HG02981 (cell line): ENCODE measurements around the gene HSPBAP1.
"Not testable (repeated sequence)": the region's sequence is repeated elsewhere in the genome, so short reads cannot be mapped to it uniquely, and the experiment has no call there.

ENCODE experiments used
- ATAC-seq: cut with Tn5 transposase; IDR thresholded peaks from one replicate; pipeline ENCODE4 v1.9.1; 2021; ENCODE audit warnings: mild to moderate bottlenecking, moderate library complexity; ENCODE audit not compliant: unreplicated experiment

HSPBAP1 gene

DNA sequence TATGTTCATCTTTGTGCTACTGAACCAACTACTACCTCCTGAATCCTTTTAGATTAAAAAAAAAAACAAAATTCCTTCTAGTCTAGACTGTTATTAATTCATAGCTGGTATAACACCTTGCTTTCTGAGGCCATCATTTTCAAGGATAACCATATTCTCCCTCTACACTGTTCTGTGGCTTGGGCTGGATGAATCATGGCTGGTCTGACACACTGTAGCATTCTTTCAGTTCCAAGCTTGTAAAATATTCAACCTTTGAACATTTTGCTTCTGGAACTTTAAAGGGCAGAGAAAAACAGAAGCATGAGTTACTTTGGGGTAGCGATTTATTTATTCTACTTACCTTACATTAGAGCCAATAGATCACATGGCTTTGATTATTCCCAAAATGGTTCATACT lies 7.6 kb downstream of the HSPBAP1 start:
- ATAC-seq: no peak

DNA sequence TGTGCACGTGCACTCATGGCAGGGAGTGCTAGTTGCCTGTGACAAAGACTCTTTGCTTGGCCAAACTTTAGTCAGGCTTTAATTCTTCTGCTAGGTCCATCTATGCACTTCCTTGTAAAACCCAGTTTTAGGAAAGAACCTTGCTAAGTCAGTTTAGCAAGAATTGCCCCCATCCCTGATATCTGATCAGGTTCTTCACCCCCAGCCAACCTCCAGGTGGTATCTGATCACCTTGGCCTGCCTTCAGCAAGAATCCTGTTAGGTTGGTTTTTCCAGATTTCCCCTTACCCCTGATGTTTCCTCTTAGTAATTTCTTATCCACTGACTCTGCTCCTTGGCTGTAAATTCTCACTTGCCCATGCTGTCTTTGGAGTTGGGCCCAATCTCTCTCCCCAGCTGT lies 8.4 kb downstream of the HSPBAP1 start:
- no peak for ATAC-seq

DNA sequence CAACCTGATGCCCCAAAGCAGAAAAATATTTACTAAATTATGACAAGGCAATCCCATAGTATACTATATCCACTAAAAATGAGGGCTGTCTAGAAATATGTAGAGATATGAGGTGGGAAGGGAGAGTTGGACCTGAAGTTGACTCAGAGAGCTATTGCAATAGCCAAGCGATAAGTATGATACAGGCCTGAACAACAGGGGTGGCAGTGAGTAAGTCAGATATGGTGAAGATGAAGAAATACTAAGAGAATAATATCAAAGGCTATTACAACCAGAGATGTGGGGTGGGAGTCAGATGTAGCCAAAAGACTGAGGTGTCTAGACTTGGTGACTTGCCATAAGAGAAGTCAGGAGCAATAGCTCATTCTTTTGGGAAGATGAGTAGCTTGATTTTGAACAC lies 9.2 kb downstream of the HSPBAP1 start:
- no peak for ATAC-seq

DNA sequence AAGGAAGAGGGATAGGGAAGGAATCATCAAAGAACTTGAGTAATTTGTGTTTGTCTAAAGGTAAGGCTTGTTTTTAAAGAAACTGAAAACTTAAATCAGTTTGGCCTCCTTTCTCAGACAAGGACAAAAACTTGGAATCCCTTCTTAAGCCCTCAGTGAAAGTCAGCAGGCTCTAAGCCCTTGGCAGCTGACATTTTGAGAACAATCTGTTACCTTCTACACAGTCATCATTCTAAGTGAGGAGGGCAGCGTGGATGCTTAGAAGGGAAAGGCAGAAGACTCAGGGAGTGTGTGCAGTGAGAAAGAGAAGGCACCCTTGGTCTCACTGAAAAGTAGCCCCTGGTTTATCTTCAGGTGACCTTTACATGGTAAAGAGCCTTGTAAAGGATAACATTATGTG lies 10.8 kb downstream of the HSPBAP1 start:
- ATAC-seq: no peak

DNA sequence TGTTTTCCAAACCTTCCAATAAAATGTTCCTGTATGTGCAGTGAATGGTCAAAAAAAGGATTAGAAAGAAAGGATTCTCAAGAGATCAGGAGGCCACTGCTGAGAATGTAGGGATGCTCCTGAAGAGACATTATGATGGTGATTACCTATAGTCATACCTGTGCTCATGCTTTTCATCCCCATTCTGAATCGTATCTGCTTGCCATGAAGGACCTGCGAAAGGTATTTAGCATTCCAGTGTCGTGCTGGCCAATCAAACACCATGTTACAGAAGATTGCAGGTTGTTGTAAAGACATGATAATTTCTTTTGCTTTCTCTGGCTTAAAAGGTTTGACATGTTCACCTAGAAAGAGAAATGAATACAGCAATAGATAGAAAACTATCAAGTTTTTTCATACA lies 16.1 kb downstream of the HSPBAP1 start:
- ATAC-seq: no peak

DNA sequence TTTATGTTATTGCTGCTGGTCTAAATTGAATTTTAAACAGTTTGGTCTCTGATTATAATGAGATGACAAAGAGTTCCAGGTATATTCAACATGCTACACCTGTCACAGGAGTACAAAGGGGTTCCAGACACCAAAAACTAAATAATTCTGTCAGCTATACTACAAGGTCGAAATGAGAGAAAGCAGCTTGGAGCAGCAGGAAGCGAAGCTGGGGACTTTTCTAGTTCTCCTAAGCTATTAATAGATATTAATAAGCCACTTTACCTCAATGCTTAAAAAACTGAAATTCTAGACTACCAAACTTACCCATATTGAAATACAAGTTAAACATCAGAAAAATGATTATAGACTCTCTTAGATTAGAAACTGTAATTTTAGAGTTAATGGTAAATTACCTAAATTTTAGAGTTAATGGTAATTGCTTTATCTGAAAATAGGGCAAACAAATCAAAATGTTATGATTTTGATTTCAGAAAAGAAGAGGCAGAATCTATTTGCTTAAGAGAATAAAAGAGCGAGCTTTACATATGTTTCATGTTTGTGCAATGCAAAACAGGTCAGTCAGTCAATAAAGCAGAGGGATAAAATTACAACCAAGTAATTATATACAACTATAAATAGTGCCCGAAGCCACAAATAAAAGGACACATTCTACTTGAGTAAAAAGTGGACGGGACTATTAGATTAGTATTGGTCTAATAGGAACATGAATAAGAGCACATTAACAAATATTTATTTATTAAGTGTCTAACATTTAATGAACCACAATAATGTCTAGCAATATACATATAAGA lies 16.8 kb downstream of the HSPBAP1 start:
- no peak for ATAC-seq

DNA sequence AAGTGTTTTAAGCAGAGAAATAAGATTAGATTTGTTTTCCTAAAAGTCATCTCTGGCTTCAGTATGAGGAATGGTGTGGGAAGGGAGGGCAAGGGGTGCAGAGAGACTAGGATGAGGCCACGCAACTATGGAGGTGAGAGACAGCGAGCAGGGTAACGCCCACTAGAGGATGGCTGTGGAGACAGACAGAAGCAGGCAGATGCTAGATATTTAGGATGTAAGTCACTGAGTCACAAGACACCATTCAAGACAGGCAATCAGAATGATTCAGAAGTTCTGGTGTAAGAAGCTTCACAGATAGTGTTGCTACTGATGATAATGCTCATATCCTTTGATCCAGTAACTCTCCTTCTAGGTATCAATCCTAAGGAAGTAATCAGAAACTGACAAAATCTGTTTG lies 19.1 kb downstream of the HSPBAP1 start:
- ATAC-seq: no peak

DNA sequence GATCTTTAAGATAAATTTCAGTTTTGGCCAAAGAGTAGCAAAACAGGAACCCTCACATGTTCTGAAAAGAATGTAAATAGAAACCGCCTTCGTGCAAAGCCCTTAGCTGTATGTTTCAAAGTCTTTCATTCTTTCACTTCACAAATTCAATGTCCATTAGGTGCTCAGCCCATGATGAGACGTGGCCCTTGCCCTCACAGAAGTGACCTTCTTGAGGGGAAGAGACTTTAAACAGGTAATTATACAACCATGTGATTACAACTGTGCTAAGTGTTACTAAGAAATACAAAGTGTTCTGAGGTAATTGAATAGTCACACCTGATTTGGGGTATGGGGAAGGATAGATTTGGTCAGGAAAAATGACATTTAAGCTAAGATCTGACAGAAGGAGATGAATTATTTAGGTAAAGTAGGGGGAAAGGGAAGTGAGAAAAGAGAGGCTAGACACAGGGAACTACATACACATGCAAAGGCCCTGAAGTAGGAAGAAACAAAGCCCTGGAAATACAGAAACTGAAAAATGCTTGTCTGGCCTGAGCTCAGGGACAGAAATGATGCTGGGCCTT lies 19.6 kb downstream of the HSPBAP1 start:
- ATAC-seq: peak; percentile 61

DNA sequence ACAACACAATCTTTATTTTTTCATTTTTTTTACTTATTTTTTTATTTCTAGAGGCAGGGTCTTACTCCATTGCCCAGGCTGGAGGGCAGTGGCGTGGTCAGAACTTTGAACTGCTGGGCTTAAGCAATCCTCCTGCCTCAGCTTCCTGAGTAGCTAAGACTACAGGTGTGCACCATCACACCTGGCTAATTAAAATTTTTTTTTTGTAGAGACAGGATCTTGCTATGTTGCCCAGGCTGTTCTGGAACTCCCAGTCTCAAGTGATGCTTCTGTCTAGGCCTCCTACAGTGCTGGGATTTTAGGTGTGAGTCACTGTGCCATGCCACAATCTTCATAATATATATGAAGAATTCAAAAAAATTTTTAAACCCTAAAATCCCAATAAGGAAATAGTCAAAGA lies 20.8 kb downstream of the HSPBAP1 start:
- no peak for ATAC-seq

DNA sequence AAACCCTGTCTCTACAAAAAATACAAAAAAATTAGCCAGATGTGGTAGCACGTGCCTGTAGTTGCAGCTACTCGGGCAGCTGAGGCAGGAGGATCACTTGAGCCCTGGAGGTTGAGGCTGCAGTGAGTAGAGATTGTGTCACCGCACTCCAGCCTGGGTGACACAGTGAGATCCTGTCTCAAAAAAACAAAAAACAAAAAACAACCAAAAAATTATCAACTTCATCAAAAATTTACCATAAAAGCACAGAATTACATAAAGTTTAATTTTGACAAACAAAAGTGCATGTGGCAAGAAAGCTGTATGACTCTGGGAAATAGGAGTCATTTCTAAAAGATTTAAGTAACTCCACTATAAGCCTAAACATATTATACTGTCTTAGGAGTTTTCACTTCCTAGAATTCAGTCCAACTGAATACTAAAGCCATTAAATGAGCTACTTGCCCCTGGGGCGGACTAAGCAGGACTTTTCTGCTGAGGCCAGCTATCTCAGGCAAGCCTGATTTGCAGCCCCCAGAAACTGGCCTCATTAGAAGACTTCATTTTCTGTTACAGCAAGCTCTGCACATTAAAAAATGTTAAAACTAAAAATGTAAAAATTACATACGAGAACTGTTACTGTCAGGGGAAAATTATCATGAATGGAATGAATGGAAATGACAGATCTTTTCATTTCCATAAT lies 23.0 kb downstream of the HSPBAP1 start:
- no peak for ATAC-seq

DNA sequence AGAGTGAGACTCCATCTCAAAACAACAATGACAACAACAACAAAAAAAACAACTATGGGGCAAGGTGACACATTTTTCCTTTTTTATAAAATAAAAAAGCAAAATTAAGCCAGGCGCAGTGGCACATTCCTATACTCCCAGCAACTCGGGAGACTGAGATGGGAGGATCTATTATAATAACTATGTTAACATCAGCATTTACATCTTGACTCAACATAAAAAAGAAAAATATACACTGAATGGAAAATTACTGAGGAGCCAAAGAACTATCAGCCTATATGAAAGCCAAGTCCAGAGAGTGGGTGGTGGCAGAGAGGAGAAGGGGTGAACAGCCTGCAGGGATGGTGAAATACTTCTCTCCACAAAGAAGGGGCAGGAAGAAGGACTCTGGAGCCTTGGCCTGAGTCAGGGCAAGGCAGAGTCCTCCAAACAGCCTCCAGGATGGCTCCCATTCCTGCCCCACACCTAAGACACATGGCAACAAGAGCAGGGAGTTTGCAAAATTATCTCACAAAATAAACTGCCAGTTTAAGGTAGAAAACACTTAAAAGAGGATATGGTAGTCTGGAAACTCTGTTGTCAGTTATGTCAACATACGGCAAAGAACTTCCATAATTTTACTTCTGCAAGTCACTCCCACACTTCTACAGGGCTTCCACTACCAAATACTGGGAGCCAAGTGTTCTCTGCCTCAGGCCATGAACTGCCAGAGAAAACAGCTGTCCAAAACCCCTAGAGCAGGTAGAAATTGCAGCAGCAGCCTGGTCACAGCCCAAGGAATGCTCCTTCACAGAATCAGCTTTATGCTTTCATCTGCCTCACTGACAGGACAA lies 25.9 kb downstream of the HSPBAP1 start:
- no peak for ATAC-seq

DNA sequence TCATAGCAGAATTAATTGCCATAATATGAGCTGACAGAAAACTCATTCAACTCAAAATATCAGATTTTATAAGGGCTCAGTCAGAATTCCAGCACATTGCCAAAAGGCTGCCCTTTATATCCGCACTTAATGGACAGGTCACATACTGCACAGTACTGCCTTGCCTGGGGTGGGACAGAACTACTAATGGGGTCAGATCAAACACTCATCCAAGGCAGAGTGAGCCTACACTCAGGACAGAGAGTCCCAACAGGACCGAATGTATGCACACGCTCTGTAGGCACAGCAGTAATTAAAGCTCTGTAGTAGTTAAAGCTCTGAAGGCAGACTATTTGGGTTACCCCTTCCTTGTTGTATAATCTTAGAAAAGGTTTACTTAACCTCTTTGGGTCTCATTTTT lies 27.2 kb downstream of the HSPBAP1 start:
- no peak for ATAC-seq

DNA sequence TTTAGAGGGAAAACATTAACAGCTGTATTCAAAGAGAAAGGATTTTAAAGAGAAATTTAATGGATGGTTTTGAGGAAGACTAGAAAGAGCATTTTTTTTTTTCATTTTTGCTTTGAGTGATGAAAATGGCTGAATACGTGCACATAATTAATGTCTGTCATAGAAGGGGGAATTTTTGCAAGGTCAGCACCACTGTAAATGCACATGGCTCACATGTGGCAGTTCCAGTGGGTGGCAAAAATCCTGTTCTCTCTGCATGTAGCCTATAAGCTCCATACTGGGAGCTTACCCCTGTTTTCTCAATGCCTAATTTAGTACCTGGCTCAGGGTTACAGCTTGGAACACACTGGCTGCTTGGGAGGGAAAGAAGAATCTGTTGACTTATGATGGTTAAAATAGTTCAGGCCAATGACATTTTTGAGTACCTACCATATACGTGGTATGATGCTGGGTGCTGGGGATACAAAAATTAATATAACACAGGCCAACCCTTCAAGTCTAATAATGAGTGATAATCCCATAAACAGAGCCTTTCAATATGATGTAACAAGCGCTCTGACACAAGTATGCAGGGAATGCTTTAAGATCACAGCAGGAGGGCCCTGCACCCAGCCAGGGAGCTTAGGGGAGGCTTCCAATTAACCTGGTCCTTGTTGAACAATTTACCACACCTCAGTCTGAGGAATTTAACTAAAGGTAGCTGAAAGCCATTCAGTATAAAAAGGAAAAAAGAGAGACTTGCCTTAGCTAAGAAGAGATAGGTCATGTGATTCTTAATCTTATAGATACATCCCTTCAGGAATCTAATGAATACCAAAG lies 33.0 kb downstream of the HSPBAP1 start:
- ATAC-seq: no peak

DNA sequence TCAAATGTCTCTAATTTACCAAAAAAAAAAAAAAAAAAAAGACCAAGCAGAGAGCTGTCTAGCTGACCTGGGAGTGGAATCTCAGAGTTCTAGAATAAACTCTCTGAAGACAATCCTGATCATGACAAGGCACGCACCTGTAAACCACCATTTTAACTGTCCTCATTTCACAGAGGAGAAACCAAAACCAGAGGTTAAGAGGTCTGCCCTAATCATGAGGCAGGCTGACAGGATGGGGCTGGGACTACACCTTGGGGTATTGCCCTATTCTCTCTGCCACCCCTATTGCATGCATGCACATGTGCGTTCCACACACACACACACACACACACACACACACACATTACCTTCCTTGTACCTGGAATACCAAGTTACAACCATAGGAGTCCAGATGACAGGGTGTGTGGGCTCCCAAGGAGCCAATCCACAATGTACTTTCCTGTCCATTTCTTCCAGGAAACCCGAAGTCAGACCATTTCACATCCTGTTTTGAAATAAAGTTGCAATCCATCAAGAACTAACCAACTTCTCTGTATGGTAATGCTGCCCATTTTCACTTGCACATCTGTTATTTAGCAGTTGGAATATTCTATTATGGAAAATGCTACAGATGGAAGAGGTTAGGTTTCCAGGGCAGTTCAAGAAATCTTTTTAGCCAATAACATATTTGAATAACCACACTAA lies 34.6 kb downstream of the HSPBAP1 start:
- no peak for ATAC-seq

DNA sequence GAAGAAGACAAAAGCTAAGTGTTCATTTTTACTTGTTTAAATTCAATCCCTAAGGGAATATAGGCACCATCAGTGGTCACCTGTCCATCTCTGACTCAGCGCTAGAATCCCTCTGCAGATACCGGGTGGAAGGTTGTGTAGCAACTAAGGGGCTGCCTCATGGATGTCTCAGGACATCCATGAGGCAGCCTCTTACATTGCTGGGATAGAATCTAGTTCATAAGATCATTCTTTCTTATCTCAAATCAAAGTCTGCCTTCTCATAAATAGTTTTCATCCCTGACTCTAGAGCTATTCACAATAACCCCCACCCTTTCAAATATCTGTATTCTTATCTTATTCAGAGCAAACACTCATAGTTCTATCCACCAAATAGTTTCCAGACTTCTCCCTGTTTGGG lies 38.1 kb downstream of the HSPBAP1 start:
- no peak for ATAC-seq

DNA sequence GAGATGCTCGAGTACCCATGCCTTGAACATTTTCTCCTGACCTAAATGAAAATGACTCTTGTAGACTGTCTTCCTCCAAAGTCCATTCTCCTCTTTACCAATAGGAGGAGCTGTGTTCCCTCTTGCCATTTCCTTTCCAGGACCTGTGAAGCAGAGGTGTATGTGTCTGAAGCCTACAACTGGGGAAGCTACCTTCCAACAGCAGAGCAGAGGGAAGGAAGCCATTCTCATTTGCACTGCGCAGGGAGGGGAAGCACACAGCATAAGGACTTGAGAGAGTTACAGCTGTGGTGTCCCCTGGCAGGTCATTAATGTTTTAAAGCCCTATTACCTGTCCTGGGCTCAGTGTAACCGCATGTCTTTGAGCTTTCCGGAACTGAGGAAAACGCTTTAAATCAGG lies 38.7 kb downstream of the HSPBAP1 start:
- ATAC-seq: peak; percentile 75

DNA sequence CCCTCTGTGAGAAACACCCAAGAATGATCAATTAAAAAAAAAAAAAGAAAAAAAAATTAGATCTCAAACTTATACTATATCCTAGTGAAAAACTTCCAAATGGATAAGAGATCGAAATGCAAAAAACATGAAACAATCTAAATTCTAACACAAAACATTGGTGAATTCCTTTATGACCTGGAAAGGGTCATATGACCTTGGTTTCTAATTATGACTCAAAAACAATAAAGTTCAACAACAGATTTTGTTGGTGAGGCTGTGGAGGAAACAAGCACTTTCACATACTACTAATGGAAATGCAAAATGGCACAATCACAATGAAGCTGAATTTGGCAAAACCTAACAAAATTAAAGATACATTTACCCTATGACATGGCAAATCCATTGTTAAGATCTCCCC lies 45.3 kb downstream of the HSPBAP1 start:
- ATAC-seq: no peak

DNA sequence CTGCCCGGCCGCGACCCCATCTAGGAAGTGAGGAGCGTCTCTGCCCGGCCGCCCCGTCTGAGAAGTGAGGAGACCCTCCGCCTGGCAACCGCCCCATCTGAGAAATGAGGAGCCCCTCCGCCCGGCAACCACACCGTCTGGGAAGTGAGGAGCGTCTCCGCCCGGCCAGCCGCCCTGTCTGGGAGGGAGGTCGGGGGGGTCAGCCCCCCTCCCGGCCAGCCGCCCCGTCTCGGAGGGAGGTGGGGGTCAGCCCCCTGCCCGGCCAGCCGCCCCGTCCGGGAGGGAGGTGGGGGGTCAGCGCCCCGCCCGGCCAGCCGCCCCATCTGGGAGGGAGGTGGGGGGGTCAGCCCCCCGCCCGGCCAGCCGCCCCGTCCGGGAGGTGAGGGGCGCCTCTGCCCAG lies 46.3 kb downstream of the HSPBAP1 start:
- ATAC-seq: not testable (repeated sequence)

DNA sequence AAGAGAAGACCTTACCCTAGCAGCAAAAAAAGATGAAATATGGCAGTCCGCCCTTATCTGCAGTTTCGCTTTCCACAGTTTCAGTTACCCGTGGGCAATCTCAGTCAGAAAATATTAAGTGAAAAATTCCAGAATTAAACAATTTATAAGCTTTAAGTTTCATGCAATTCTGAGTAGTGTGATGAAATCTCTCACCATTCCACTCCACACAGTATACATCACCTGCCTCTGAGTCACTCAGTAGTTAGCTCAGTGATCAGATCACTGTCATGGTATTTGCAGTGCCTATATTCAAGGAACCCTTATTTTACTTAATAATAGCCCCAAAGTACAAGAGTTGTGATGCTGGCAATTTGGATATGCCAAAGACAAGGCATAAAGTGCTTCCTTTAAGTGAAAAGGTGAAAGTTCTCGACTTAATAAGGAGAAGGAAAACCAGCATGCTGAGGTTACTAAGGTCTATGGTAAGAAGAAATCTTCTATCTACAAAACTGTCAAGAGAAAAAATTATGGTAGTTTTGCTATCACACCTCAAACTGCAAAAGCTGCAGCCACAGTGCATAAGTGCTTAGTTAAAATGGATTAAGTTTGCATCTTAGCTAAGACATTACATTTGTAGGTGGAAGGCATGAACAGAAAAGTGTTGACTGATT lies 48.1 kb downstream of the HSPBAP1 start:
- ATAC-seq: no peak
